Measurements from ENCODE around the gene CEMIP2.
"Not testable (repeated sequence)": the region's sequence is repeated elsewhere in the genome, so short reads cannot be mapped to it uniquely, and the experiment has no call there.

CEMIP2 gene

DNA sequence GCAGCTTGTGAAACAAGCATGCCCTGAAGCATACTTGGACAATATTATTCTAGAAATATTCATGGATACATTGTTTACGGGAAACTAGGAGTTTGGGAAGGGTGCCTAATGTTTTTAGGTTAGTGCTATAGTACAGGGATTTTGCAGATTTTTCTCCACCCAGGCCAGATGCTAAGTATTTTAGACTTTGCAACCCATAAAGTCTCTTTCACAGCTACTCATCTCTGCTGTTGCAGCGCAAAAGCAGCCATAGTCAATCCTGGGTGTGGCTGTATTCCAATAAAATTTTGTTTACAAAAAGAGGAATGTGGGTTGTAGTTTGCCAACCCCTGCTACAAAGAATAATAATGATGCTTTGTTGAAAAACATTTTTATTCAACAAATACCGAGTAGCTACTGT, 106.2 kb downstream of the CEMIP2 start:
- TF ChIP-seq, protein P1, sequence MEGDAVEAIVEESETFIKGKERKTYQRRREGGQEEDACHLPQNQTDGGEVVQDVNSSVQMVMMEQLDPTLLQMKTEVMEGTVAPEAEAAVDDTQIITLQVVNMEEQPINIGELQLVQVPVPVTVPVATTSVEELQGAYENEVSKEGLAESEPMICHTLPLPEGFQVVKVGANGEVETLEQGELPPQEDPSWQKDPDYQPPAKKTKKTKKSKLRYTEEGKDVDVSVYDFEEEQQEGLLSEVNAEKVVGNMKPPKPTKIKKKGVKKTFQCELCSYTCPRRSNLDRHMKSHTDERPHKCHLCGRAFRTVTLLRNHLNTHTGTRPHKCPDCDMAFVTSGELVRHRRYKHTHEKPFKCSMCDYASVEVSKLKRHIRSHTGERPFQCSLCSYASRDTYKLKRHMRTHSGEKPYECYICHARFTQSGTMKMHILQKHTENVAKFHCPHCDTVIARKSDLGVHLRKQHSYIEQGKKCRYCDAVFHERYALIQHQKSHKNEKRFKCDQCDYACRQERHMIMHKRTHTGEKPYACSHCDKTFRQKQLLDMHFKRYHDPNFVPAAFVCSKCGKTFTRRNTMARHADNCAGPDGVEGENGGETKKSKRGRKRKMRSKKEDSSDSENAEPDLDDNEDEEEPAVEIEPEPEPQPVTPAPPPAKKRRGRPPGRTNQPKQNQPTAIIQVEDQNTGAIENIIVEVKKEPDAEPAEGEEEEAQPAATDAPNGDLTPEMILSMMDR (IDR thresholded peaks at IDR 0.05; ENCODE audit: low read depth, low read length) = no peak
- no peak overlapping the region for H3K4me3 ChIP-seq (replicated peaks in 1 of 2; ENCODE audit: low read depth in 2 of 2, low read length in 2 of 2)
- DNase-seq (ENCODE audit: low read depth in 2 of 2) = no peak

DNA sequence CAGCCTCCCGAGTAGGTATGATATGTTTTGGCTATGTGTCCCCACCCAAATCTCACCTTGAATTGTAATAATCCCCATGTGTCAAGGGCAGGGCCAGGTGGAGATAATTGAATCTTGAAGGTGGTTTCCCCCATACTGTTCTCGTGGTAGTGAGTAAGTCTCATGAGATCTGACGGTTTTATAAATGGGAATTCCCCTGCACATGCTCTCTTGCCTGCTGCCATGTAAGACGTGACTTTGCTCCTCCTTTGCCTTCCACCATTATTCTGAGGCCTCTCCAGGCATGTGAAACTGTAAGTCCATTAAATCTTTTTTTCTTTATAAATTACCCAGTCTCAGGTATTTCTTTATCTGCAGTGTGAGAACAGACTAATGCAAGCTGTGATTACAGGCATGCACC, 111.0 kb downstream of the CEMIP2 start:
- not testable (repeated sequence) for H3K4me3 ChIP-seq (replicated peaks in 1 of 2; ENCODE audit: low read depth in 2 of 2, low read length in 2 of 2); DNase-seq (ENCODE audit: low read depth in 2 of 2)

- no peak for DNase-seq (ENCODE audit: low read depth in 2 of 2)
- TF ChIP-seq, protein P1 (IDR thresholded peaks at IDR 0.05; ENCODE audit: low read depth, low read length) = no peak
- H3K4me3 ChIP-seq (replicated peaks in 1 of 2; ENCODE audit: low read depth in 2 of 2, low read length in 2 of 2) = no peak overlapping the region
Observed at GRCh38 chr9:71656496-71656895, 111.8 kb downstream of the CEMIP2 start.

DNA sequence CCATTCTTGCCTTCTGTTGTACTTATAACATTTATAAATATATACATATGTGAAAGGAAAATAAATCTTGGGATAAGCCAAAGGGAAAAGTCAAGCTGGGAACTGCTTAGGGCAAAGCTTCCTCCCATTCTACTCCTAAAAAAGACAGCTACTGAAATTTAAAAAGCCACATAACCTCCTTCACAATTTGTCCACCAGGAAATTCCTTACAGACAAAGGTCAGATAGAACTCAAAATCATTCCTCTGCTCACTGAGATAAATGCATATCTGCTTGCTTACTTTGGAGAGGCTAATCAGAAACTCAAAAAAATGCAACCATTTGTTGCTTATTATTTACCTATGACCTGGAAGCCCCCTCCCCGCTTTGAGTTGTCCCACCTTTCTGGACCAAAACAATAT, 112.5 kb downstream of the CEMIP2 start:
- TF ChIP-seq, protein P1 (IDR thresholded peaks at IDR 0.05; ENCODE audit: low read depth, low read length) = no peak
- no peak overlapping the region for H3K4me3 ChIP-seq (replicated peaks in 1 of 2; ENCODE audit: low read depth in 2 of 2, low read length in 2 of 2)
- no peak for DNase-seq (ENCODE audit: low read depth in 2 of 2)

DNA sequence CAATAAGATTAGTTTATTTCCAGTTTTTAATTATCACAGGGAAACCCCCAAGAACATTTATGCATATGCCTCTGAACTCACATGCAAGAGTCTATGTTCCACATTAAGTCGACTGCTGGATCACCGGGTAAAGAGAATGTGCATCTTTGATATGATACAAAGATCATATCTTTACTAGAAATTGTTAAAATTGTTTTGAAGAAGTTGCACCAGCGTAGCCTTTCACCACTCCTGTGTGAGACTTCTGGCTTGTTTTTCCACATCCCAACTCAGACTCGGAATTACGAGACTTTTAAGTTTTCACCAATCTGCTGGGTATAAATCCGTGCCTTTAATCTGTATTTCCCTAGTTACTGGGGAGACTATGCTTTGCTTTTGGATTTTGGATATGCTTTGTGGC, 113.2 kb downstream of the CEMIP2 start:
- DNase-seq (ENCODE audit: low read depth in 2 of 2) = no peak
- TF ChIP-seq, protein P1 (IDR thresholded peaks at IDR 0.05; ENCODE audit: low read depth, low read length) = no peak
- H3K4me3 ChIP-seq (replicated peaks in 1 of 2; ENCODE audit: low read depth in 2 of 2, low read length in 2 of 2) = no peak overlapping the region

DNA sequence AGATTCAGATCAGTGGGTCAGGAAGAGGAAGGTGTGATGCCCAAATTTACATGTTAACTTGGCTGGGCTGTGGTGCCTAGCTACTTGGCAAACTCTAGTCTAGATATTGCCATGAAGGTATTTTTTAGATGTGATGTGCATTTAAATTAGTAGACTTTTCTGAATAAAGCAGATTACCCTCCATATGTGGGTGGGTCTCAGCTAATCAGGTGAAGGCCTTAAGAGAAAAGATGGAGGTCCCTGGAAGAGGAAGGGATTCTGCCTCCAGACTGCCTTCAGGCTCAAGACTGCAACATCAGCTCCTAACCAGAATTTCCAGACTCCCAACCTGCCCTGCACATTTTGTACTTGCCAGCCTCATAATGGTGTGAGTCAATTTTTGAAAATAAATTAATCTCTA, 115.8 kb downstream of the CEMIP2 start:
- TF ChIP-seq, protein P1 (IDR thresholded peaks at IDR 0.05; ENCODE audit: low read depth, low read length) = no peak
- DNase-seq (ENCODE audit: low read depth in 2 of 2) = no peak
- no peak overlapping the region for H3K4me3 ChIP-seq (replicated peaks in 1 of 2; ENCODE audit: low read depth in 2 of 2, low read length in 2 of 2)

GRCh38 chr9:71648453-71648852, 119.9 kb downstream of the CEMIP2 start:
- no peak overlapping the region for H3K4me3 ChIP-seq (replicated peaks in 1 of 2; ENCODE audit: low read depth in 2 of 2, low read length in 2 of 2)
- DNase-seq (ENCODE audit: low read depth in 2 of 2) = no peak
- TF ChIP-seq, protein P1 (IDR thresholded peaks at IDR 0.05; ENCODE audit: low read depth, low read length) = no peak

All from cardiac fibroblast (primary cell).